ENCODE results near the gene CRIP1.

Gene CRIP1

GRCh38 chr14:105527826-105528585 lies 41.3 kb downstream of the CRIP1 start:
- Histone ChIP-seq H3K4me1 (ENCODE audit: low read length) (no peaks in the 10 kb centered on the region), H3K4me2 (ENCODE audit: low read length) (no peak overlapping the region), H4K20me1 (ENCODE audit: insufficient read depth, low read length) (no peaks in the 10 kb centered on the region), H2AFZ (ENCODE audit: low read depth, low read length) (no peak overlapping the region), H3K9ac (ENCODE audit: low read length) (no peak overlapping the region), H3K79me2 (ENCODE audit: low read length) (no peaks in the 10 kb centered on the region), H3K27me3 (ENCODE audit: low read depth, low read length) (peaks cover 17% of the 10 kb centered on the region), H3K9me3 (ENCODE audit: insufficient read depth, low read length) (no peaks in the 10 kb centered on the region), H3K36me3 (replicated peaks; ENCODE audit: low read depth, low read length) (no peaks in the 10 kb centered on the region), H3K27ac (ENCODE audit: low read length) (no peak overlapping the region), H3K4me3 (ENCODE audit: low read length) (peak overlapping the region; percentile 48; the same call in 1 of the 2 replicates)
- no peak for TF ChIP-seq CTCF (IDR thresholded peaks at IDR 0.05; ENCODE audit: low read depth, low read length)
- no peak for TF ChIP-seq EZH2phosphoT487 (IDR thresholded peaks at IDR 0.05; ENCODE audit: low read depth)

- Histone ChIP-seq H2AFZ (ENCODE audit: low read depth, low read length) (no peak overlapping the region), H3K4me3 (ENCODE audit: low read length) (no peak overlapping the region), H3K9me3 (ENCODE audit: insufficient read depth, low read length) (no peaks in the 10 kb centered on the region), H3K4me1 (ENCODE audit: low read length) (no peaks in the 10 kb centered on the region), H3K27ac (ENCODE audit: low read length) (no peak overlapping the region), H4K20me1 (ENCODE audit: insufficient read depth, low read length) (no peaks in the 10 kb centered on the region), H3K27me3 (ENCODE audit: low read depth, low read length) (peaks cover 18% of the 10 kb centered on the region), H3K36me3 (replicated peaks; ENCODE audit: low read depth, low read length) (no peaks in the 10 kb centered on the region), H3K79me2 (ENCODE audit: low read length) (no peaks in the 10 kb centered on the region), H3K4me2 (ENCODE audit: low read length) (no peak overlapping the region), H3K9ac (ENCODE audit: low read length) (no peak overlapping the region)
- no peak for TF ChIP-seq CTCF (IDR thresholded peaks at IDR 0.05; ENCODE audit: low read depth, low read length)
- TF ChIP-seq EZH2phosphoT487 (IDR thresholded peaks at IDR 0.05; ENCODE audit: low read depth): no peak
Observed at GRCh38 chr14:105528586-105529318, 42.1 kb downstream of the CRIP1 start.

GRCh38 chr14:105529319-105529568 lies 42.6 kb downstream of the CRIP1 start:
- no peaks in the 10 kb centered on the region for H3K9me3 ChIP-seq (ENCODE audit: insufficient read depth, low read length)
- H4K20me1 ChIP-seq (ENCODE audit: insufficient read depth, low read length): no peaks in the 10 kb centered on the region
- H3K4me2 ChIP-seq (ENCODE audit: low read length): no peak overlapping the region
- no peaks in the 10 kb centered on the region for H3K79me2 ChIP-seq (ENCODE audit: low read length)
- no peak overlapping the region for H3K27ac ChIP-seq (ENCODE audit: low read length)
- H3K4me3 ChIP-seq (ENCODE audit: low read length): no peak overlapping the region
- H3K36me3 ChIP-seq (replicated peaks; ENCODE audit: low read depth, low read length): no peaks in the 10 kb centered on the region
- H3K4me1 ChIP-seq (ENCODE audit: low read length): no peaks in the 10 kb centered on the region
- H2AFZ ChIP-seq (ENCODE audit: low read depth, low read length): no peak overlapping the region
- no peak overlapping the region for H3K9ac ChIP-seq (ENCODE audit: low read length)
- H3K27me3 ChIP-seq (ENCODE audit: low read depth, low read length): peaks cover 19% of the 10 kb centered on the region
- TF ChIP-seq CTCF (IDR thresholded peaks at IDR 0.05; ENCODE audit: low read depth, low read length) (no peak), EZH2phosphoT487 (IDR thresholded peaks at IDR 0.05; ENCODE audit: low read depth) (no peak)

DNA sequence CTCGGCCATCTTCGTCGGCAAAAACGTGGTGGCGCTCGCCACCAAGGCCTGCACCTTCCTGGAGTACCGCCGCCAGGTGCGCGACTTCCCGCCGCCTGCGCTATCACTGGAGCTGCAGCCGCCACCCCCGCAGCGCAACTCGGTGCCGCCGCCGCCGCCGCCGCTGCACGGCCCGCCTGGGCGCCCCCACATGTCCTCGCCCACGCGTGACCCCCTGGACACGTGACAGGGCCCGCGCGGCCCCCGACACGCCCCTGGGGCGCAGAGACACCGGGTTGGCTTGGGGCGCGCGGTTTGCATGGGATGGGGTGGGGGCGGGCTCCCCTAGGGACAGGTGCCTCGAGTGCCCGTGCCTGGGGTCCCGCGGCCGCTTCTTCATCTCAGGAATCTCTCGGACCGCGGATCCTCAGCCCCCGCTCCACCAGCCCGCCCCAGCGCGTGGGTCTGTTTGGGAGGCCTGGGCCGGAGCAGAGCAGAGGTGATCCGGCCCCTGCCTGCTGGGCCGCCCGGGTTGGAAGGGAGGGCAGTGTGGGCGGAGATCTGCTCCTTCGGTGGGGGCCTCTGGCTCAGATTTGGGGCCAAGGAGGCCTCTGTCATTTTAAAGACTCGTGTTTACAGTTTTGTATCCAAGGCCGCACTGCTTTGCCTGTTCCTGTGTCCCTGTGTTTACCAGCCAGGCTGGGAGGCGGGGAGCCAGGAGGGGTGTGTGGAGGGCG lies 43.0 kb downstream of the CRIP1 start:
- H3K4me3 ChIP-seq (ENCODE audit: low read length): no peak overlapping the region
- H4K20me1 ChIP-seq (ENCODE audit: insufficient read depth, low read length): no peaks in the 10 kb centered on the region
- no peak for TF ChIP-seq EZH2phosphoT487 (IDR thresholded peaks at IDR 0.05; ENCODE audit: low read depth)
- no peak for TF ChIP-seq CTCF (IDR thresholded peaks at IDR 0.05; ENCODE audit: low read depth, low read length)
- no peaks in the 10 kb centered on the region for H3K79me2 ChIP-seq (ENCODE audit: low read length)
- H3K36me3 ChIP-seq (replicated peaks; ENCODE audit: low read depth, low read length): no peaks in the 10 kb centered on the region
- H3K9ac ChIP-seq (ENCODE audit: low read length): no peak overlapping the region
- no peaks in the 10 kb centered on the region for H3K9me3 ChIP-seq (ENCODE audit: insufficient read depth, low read length)
- no peak overlapping the region for H2AFZ ChIP-seq (ENCODE audit: low read depth, low read length)
- H3K27ac ChIP-seq (ENCODE audit: low read length): no peak overlapping the region
- no peaks in the 10 kb centered on the region for H3K4me1 ChIP-seq (ENCODE audit: low read length)
- H3K27me3 ChIP-seq (ENCODE audit: low read depth, low read length): peaks cover 17% of the 10 kb centered on the region; the same call in 1 of the 2 replicates
- no peak overlapping the region for H3K4me2 ChIP-seq (ENCODE audit: low read length)

Data from OCI-LY3 (cell line).